Esophagus (tissue), 2 donors: ENCODE measurements around the gene CDC42BPA. TPM values are rescaled to one million over a fixed set of nuclear protein-coding genes. Genes with fewer than 3 reads are reported as not detected.

ENCODE experiments used
- H3K27ac ChIP-seq, 2 donors: one replicate each; pipeline ENCODE4 v1.5.1; 2013; ENCODE audit warnings: low read depth in 2 of 2, mild to moderate bottlenecking in 2 of 2, inconsistent platforms in 1 of 2, low read length in 1 of 2, moderate library complexity in 1 of 2
- H3K27me3 ChIP-seq, 2 donors: one replicate each; pipeline ENCODE4 v1.6.1; 2013; ENCODE audit warnings: low read length in 2 of 2, control low read depth in 1 of 2, mild to moderate bottlenecking in 1 of 2; ENCODE audit not compliant: insufficient read depth in 2 of 2, control insufficient read depth in 1 of 2
- H3K36me3 ChIP-seq, 2 donors: one replicate each; pipeline ENCODE4 v1.6.1; 2013; ENCODE audit warnings: low read length in 1 of 2; ENCODE audit not compliant: control insufficient read depth in 2 of 2, insufficient read depth in 2 of 2
- H3K4me1 ChIP-seq, 2 donors: one replicate each; pipeline ENCODE4 v1.6.1; 2013; ENCODE audit warnings: low read length in 1 of 2; ENCODE audit not compliant: control insufficient read depth in 2 of 2, insufficient read depth in 2 of 2
- H3K4me3 ChIP-seq, 2 donors: one replicate each; pipeline ENCODE4 v1.5.1; 2013; ENCODE audit warnings: low read length in 2 of 2, mild to moderate bottlenecking in 2 of 2, low read depth in 1 of 2, moderate library complexity in 1 of 2
- H3K9me3 ChIP-seq, 2 donors: one replicate each; pipeline ENCODE4 v1.6.1; 2013; ENCODE audit warnings: mild to moderate bottlenecking in 2 of 2, low read depth in 1 of 2, low read length in 1 of 2, moderate library complexity in 1 of 2; ENCODE audit not compliant: control insufficient read depth in 2 of 2, insufficient read depth in 1 of 2
- WGBS, 2 donors: extraction: QIAGEN DNeasy Blood & Tissue Kit; methylation state at CpG; one replicate each; pipeline ENCODE4 v1.1.7; 2013; 5-methylcytosine and 5-hydroxymethylcytosine counted together
- polyA plus RNA-seq, 2 donors: library from polyadenylated mRNA; stranded (reverse); fragments of 200-250 nt; gene quantifications; one replicate each; pipeline ENCODE4 v1.2.3, GENCODE V29; 2013
- donor health status: healthy with polysubstance abuse.
- donor health status: Bipolar disorder and iron deficiency.

CDC42BPA gene
- polyA plus RNA-seq, 2 donors: 2.5 to 3.6 TPM

DNA sequence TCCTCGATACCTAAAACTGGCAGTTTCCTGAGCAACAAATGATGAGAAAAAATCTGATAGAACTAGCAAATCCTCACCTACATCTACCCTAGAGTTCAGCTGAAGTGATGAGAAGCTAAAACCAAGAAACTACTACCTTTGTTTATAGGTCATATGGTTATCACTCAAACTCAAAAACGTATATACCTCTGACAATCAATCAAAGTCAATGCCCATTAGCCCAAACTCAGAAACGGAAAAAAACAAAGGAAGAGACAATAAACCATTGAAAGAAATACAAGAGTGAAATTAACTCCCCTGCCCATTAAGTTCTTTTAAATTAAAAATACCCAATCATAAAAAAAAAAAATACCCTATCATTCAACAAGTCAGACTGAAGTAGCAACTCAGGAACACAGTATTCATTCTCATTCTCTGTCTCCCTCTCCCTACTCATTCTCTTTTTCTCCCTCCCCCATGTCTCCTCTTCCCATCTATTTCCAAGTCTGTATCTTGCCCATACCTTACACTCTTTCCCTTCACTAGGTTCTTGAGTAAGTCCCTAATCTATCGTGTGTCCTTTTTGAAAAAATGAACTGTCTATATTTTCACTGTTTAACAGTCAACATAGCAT lies 6.8 kb downstream of the CDC42BPA start:
- Histone ChIP-seq H3K4me1 (no peaks in the 10 kb centered on the region), H3K36me3 (no peaks in the 10 kb centered on the region), H3K9me3 (no peaks in the 10 kb centered on the region), H3K4me3 (no peak overlapping the region), H3K27ac (no peak overlapping the region), H3K27me3 (no peaks in the 10 kb centered on the region)
- WGBS, 2 donors: 75 to 78% methylated on average over 4 of the region's 4 CpGs

DNA sequence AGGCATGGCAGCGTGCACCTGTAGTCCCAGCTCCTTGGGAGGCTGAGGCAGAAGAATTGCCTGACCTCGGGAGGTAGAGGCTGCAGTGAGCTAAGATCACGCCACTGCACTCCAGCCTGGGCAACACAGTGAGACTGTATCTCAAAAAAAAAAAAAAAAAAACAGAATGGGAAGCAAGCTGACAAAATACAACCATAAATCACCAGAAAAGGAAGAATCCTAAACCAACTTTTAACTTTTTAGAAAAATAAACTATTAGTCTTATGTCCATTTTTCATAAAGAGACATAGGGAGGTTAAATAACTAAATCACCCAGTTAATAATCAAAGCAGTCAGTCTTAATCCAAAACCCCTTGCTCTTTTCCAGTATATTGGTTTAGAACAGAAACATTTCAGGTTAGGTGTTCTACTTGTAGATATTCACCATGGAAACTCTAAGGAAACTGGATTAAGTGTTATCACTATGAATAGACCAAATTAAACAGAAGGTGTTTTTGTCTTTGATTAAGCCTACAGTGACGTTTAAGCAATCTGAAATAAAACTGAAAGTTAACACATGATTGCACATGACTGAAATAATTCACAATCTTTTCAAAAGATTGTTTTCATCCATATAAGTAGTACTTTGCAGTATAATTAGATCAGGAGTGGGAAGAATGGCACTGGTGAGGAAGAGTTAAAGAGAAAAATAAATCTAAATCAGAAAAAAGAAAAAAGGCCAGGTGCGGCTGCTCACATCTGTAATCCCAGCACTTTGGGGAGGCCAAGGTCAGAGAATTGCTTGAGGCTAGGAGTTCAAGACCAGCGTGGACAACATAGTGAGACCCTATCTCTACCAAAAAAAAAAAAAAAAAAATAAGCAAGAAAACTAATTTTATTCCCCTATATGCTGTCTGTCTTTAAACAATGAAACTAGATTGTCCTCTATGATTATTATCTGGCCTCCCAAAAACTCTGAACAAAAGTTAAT lies 9.6 kb downstream of the CDC42BPA start:
- Histone ChIP-seq H3K4me3 (no peak overlapping the region), H3K4me1 (no peaks in the 10 kb centered on the region), H3K9me3 (no peaks in the 10 kb centered on the region), H3K36me3 (no peaks in the 10 kb centered on the region), H3K27ac (no peak overlapping the region), H3K27me3 (no peaks in the 10 kb centered on the region)
- 54 to 70% methylated on average over 6 of the region's 6 CpGs for WGBS, 2 donors

DNA sequence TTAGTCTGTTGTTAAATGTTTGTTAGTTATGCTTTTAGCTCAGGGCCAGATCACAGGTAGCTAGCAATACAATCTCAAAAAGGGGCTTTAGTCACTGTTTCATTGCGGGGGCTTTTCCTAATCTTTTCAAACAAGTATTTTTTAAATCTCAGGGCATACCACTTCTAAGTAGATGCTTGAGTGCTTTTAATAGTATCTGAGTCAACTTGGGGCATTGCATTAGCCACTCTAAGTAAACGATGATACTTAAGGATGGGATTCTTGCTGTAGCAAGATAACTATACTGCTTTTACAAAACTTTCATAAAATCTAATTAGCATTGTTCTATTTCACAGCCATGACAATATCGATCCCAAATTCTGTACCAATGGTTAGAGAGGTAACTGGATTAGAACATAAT lies 11.6 kb downstream of the CDC42BPA start:
- 90 to 92% methylated on average over 3 of the region's 3 CpGs for WGBS, 2 donors
- Histone ChIP-seq H3K4me3 (no peak overlapping the region), H3K9me3 (no peaks in the 10 kb centered on the region), H3K36me3 (no peaks in the 10 kb centered on the region), H3K4me1 (no peaks in the 10 kb centered on the region), H3K27ac (no peak overlapping the region), H3K27me3 (no peaks in the 10 kb centered on the region)

DNA sequence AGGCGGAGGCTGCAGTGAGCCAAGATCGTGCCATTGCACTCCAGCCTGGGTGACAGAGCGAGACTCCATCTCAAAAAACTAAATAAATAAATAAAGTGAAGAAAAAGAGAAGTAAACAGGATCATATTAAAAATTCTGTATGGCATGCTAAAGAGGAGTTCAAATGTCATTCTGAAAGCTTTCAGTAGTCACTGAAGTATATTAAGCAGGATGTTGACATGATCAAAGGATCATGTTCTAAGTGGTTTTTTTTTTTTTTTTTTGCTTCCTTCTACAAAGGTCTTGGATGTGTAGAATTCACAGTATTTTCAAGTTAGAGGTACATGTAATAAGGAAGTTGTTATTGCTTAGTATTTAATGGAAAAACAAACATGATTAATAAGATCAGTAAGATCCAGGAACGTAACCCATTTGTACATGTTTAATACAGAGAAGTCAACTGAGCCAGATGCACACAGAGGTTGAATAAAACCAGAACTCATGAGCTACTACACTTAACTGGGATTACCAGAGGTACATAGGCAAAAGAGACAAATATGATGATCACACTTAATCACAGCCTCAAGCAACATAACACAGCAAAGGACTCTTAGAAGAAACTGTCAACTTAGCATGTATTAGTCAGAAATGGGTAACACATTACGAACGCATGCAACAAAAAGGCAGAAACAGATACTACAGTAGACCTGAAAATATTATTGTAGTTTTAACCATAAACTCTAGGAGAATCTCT lies 12.2 kb downstream of the CDC42BPA start:
- no peaks in the 10 kb centered on the region for H3K4me1 ChIP-seq
- no peaks in the 10 kb centered on the region for H3K27me3 ChIP-seq
- 78 to 86% methylated on average over 6 of the region's 6 CpGs for WGBS, 2 donors
- H3K4me3 ChIP-seq: no peak overlapping the region
- H3K9me3 ChIP-seq: no peaks in the 10 kb centered on the region
- H3K27ac ChIP-seq: no peak overlapping the region
- H3K36me3 ChIP-seq: no peaks in the 10 kb centered on the region

DNA sequence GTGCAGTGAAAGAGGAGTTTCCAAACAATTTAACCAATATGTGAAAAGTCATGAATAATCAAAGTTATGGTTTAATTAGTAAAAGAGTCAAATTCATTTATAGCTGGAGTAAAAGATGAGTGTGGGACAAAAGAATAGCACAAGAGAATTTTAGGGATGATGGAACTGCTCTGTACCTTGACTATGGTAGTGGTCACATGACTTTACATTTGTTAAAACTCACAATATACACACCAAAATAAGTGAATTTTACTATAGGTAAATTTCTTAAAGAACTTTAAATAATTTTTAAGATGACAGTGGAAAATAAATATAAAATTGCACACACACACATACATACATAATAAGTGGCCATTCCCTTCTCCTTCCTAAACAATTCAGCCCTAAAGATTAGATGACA lies 13.6 kb downstream of the CDC42BPA start:
- H3K27me3 ChIP-seq: no peaks in the 10 kb centered on the region
- no peak overlapping the region for H3K4me3 ChIP-seq
- H3K27ac ChIP-seq: no peak overlapping the region
- no peaks in the 10 kb centered on the region for H3K36me3 ChIP-seq
- no peaks in the 10 kb centered on the region for H3K4me1 ChIP-seq
- H3K9me3 ChIP-seq: no peaks in the 10 kb centered on the region

DNA sequence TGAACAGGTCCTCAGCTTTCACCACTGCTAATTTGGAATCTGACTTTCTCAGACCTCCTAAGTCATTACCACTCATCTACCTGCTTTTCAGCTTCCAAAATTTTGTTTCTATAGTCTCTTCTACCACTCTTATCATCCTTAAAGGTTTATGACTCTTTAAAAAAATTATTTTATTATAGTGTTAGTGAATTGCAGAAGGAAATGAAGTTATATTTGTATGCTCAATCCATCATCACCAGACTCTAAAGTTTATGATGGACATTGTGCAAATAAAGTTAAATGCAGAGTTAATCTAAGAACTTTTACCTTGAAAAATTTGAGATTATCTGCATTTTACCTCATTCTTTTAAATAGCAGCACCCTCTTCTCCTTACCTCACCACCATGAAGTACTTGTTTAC lies 14.6 kb downstream of the CDC42BPA start:
- Histone ChIP-seq H3K36me3 (no peaks in the 10 kb centered on the region), H3K4me1 (no peaks in the 10 kb centered on the region), H3K4me3 (no peak overlapping the region), H3K27ac (no peak overlapping the region), H3K27me3 (no peaks in the 10 kb centered on the region), H3K9me3 (no peaks in the 10 kb centered on the region)

DNA sequence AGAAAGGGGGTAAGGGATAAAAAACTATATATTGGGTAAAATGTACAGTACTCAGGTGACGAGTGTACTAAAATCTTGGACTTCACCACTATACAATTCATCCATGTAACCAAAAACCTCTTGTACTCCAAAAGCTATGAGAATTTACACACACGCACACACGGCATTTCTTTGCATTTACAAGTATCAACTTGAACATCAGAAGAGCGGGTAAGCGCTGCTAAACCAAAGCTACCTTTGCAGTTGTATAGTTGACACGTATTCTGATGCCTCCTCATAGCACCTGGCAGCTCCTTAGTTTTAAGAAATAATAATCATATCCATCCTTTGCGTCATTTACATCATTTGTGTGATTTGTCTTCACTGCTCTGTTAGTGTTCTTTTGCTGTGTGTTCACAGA lies 17.6 kb downstream of the CDC42BPA start:
- Histone ChIP-seq H3K27ac (no peak overlapping the region), H3K36me3 (no peaks in the 10 kb centered on the region), H3K27me3 (no peaks in the 10 kb centered on the region), H3K4me3 (no peak overlapping the region), H3K9me3 (no peaks in the 10 kb centered on the region), H3K4me1 (no peaks in the 10 kb centered on the region)
- WGBS, 2 donors: 74 to 91% methylated on average over 7 of the region's 7 CpGs

DNA sequence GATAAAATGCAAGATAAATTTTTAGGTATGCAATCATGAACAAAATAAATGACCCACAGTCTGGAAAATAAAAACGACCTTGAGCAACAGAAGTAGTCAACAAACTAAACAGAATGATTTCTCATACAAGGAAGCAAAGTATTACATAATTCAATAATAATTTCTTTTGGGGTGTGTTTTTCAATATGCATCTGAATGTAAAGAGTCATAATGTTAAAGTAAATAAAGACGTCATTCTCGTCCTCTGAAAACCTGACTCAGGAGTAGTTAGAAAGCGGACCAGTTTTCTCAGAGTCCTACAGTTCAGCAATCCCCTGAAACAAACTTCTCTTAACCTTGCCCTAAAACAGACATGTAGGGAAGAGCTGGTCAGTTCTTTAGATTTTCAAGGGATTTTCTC lies 18.6 kb downstream of the CDC42BPA start:
- Histone ChIP-seq H3K36me3 (no peaks in the 10 kb centered on the region), H3K27ac (no peak overlapping the region), H3K27me3 (no peaks in the 10 kb centered on the region), H3K9me3 (no peaks in the 10 kb centered on the region), H3K4me3 (no peak overlapping the region), H3K4me1 (no peaks in the 10 kb centered on the region)
- 33 to 43% methylated on average over 4 of the region's 4 CpGs for WGBS, 2 donors

DNA sequence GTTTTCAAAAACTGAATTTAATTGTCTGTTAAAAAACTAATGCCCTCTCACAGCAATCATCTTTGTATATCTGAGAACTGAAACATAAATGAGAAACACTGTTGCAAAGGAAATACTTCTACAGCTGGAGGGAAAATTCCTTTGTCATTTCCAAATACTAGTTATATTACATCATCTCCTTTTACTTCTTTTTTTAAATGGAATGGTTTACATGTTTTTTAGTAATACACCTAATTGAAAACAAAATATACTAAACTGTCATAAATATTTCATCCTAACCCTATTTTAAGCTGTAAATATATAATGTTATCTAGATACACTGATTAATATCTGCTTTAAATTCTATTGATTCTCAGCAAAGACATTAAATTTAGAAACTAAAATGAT lies 19.1 kb downstream of the CDC42BPA start:
- H3K36me3 ChIP-seq: no peaks in the 10 kb centered on the region
- no peak overlapping the region for H3K4me3 ChIP-seq
- H3K9me3 ChIP-seq: no peaks in the 10 kb centered on the region
- no peaks in the 10 kb centered on the region for H3K4me1 ChIP-seq
- H3K27ac ChIP-seq: no peak overlapping the region
- no peaks in the 10 kb centered on the region for H3K27me3 ChIP-seq
